ENCODE results near the gene IL18BP.

Gene IL18BP

DNA sequence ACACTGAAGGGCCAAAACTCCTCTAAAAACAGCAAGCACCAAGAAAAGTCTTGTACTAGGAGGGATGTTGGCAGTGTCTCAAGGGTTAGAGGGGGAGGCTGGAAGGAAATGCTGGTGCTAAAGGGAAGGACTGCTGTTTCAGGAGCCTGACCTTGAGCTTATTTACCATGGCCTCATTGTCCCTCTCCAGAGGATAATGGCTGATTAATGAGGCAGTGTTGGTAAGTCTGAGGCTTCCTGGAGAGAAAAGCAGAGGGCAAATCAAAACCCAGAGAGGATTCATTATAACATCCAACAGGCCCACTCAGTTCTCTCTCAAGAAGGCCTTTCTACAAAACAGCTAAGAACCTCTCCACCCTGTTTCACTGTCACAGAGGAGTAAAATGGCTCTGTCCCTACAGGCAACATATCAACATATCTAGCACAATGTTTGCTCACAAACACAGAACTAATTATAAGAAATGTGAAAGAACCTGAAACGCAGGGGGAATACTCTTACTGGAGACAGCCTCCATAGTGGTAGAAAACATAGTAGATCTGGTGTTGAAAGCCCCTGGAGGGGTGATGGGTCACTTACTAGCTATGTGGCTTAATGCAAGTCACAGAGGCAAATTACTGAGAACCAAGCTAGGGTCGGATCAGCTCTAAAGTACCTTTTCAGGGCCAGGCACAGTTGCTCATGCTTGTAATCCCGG is 50.2 kb downstream of the IL18BP start:
- no peak for TF ChIP-seq CTCF (IDR thresholded peaks at IDR 0.05; ENCODE audit: low read depth, low read length)
- no peak overlapping the region for H3K4me3 ChIP-seq (ENCODE audit: low read depth, low read length)

Data from WI38 (cell line).